ENCODE results near the gene FBXO31. TPM values are rescaled to one million over a fixed set of nuclear protein-coding genes. Genes with fewer than 3 reads are reported as not detected.
"Not testable (repeated sequence)": the region's sequence is repeated elsewhere in the genome, so short reads cannot be mapped to it uniquely, and the experiment has no call there.

FBXO31 gene
- total RNA-seq, 1 experiment from 2014 or later, result 53.9 TPM

GRCh38 chr16:87342978-87343752, 40.4 kb downstream of the FBXO31 start:
- ChIA-PET POLR2A (no interaction called here), CTCF (no interaction called here)
- TF ChIP-seq, protein P1, sequence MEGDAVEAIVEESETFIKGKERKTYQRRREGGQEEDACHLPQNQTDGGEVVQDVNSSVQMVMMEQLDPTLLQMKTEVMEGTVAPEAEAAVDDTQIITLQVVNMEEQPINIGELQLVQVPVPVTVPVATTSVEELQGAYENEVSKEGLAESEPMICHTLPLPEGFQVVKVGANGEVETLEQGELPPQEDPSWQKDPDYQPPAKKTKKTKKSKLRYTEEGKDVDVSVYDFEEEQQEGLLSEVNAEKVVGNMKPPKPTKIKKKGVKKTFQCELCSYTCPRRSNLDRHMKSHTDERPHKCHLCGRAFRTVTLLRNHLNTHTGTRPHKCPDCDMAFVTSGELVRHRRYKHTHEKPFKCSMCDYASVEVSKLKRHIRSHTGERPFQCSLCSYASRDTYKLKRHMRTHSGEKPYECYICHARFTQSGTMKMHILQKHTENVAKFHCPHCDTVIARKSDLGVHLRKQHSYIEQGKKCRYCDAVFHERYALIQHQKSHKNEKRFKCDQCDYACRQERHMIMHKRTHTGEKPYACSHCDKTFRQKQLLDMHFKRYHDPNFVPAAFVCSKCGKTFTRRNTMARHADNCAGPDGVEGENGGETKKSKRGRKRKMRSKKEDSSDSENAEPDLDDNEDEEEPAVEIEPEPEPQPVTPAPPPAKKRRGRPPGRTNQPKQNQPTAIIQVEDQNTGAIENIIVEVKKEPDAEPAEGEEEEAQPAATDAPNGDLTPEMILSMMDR (IDR thresholded peaks at IDR 0.05; ENCODE audit: unreplicated experiment), result no peak
- Mint-ChIP-seq H3K36me3 (ENCODE audit: insufficient read depth, unreplicated experiment) (peaks cover 76% of the 10 kb centered on the region), H3K27me3 (ENCODE audit: insufficient read depth, unreplicated experiment) (no peaks in the 10 kb centered on the region), H3K27ac (ENCODE audit: low read depth, unreplicated experiment) (no peak overlapping the region), H3K4me1 (ENCODE audit: insufficient read depth, unreplicated experiment) (no peaks in the 10 kb centered on the region), H3K9me3 (ENCODE audit: unreplicated experiment) (no peaks in the 10 kb centered on the region), H3K4me3 (ENCODE audit: unreplicated experiment) (no peak overlapping the region)
- intact Hi-C loops (cut with micrococcal nuclease), result no loop called here
- no peak for DNase-seq (ENCODE audit: unreplicated experiment)
- no TSS peak for BruUV-seq (replicated peaks)

GRCh38 chr16:87342504-87342903, 41.1 kb downstream of the FBXO31 start:
- CTCF ChIA-PET, result no interaction called here
- Mint-ChIP-seq H3K36me3 (ENCODE audit: insufficient read depth, unreplicated experiment) (peaks cover 78% of the 10 kb centered on the region), H3K27me3 (ENCODE audit: insufficient read depth, unreplicated experiment) (no peaks in the 10 kb centered on the region), H3K27ac (ENCODE audit: low read depth, unreplicated experiment) (no peak overlapping the region), H3K4me3 (ENCODE audit: unreplicated experiment) (no peak overlapping the region), H3K4me1 (ENCODE audit: insufficient read depth, unreplicated experiment) (no peaks in the 10 kb centered on the region), H3K9me3 (ENCODE audit: unreplicated experiment) (no peaks in the 10 kb centered on the region)
- TF ChIP-seq, protein P1 (IDR thresholded peaks at IDR 0.05; ENCODE audit: unreplicated experiment), result no peak
- intact Hi-C loops (cut with micrococcal nuclease), result no loop called here
- BruUV-seq (replicated peaks), result no TSS peak
- POLR2A ChIA-PET, result no interaction called here
- no peak for DNase-seq (ENCODE audit: unreplicated experiment)

DNA sequence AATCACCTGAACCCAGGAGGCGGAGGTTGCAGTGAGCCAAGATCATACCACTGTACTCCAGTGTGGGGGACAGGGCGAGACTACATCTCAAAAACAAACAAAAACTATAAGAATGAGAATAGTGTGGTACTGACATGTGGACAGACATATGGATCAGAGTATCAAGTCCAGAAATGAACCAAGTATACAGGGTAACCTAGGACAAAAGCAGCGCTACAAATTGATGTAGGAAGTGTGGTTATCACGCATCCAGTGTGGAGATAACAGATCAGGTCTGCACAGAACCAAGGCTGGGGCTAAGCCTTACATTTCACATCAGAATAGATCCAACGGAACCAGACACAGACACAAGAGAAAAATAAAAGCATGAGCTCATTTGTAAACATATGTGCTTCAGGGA, 43.4 kb downstream of the FBXO31 start:
- Mint-ChIP-seq H3K4me1 (ENCODE audit: insufficient read depth, unreplicated experiment) (no peaks in the 10 kb centered on the region), H3K27me3 (ENCODE audit: insufficient read depth, unreplicated experiment) (no peaks in the 10 kb centered on the region), H3K9me3 (ENCODE audit: unreplicated experiment) (no peaks in the 10 kb centered on the region), H3K27ac (ENCODE audit: low read depth, unreplicated experiment) (no peak overlapping the region), H3K36me3 (ENCODE audit: insufficient read depth, unreplicated experiment) (peaks cover 79% of the 10 kb centered on the region), H3K4me3 (ENCODE audit: unreplicated experiment) (no peak overlapping the region)
- intact Hi-C loops (cut with micrococcal nuclease), result no loop called here
- BruUV-seq (replicated peaks), result no TSS peak
- DNase-seq (ENCODE audit: unreplicated experiment), result no peak
- TF ChIP-seq, protein P1 (IDR thresholded peaks at IDR 0.05; ENCODE audit: unreplicated experiment), result no peak
- POLR2A ChIA-PET, result interaction anchor here (0.5 to 1.6 kb wide), 3 partner anchors 7 to 24 kb away, joined by 3 to 7 read pairs (median 4); partner anchors contain the start of gene C16orf95
- CTCF ChIA-PET, result interaction anchor here (0.6 to 1.5 kb wide), 2 partner anchors 16 to 25 kb away, joined by 5 read pairs; no protein-coding TSS in a partner anchor

GRCh38 chr16:87339724-87340105, 43.9 kb downstream of the FBXO31 start:
- DNase-seq (ENCODE audit: unreplicated experiment); intact Hi-C loops (cut with micrococcal nuclease); BruUV-seq (replicated peaks); H3K4me3 Mint-ChIP-seq (ENCODE audit: unreplicated experiment); H3K4me1 Mint-ChIP-seq (ENCODE audit: insufficient read depth, unreplicated experiment); H3K9me3 Mint-ChIP-seq (ENCODE audit: unreplicated experiment); H3K27me3 Mint-ChIP-seq (ENCODE audit: insufficient read depth, unreplicated experiment): not testable (repeated sequence)
- H3K27ac Mint-ChIP-seq (ENCODE audit: low read depth, unreplicated experiment), result peak overlapping the region; percentile 42
- POLR2A ChIA-PET, result interaction anchor here (1.1 kb wide), 1 partner anchor 25 kb away, joined by 4 read pairs; no protein-coding TSS in a partner anchor
- CTCF ChIA-PET, result interaction anchor here (0.6 to 1.2 kb wide), 3 partner anchors 22 to 277 kb away, joined by 4 to 6 read pairs (median 5); partner anchors contain the start of gene C16orf95
- peaks cover 84% of the 10 kb centered on the region for H3K36me3 Mint-ChIP-seq (ENCODE audit: insufficient read depth, unreplicated experiment)
